Lung (tissue), 12 donors: ENCODE measurements around the gene TSPYL1. TPM values are rescaled to one million over a fixed set of nuclear protein-coding genes. Genes with fewer than 3 reads are reported as not detected.

ENCODE experiments used
- ATAC-seq: fragments of 200-7000 bp; cut with Tn5 transposase; one replicate; pipeline ENCODE4 v1.9.1; 2020; ENCODE audit warnings: moderate number of reproducible peaks; ENCODE audit not compliant: insufficient read depth, low FRiP score
- DNase-seq, 3 donors: peaks; one replicate each; pipeline ENCODE4 v3.0.0-alpha.2; 2013 to 2017
- H3K27ac ChIP-seq, 2 donors: one replicate each; pipeline ENCODE4 v1.5.1; 2013; ENCODE audit warnings: mild to moderate bottlenecking in 2 of 2, moderate library complexity in 2 of 2, control low read depth in 1 of 2, inconsistent platforms in 1 of 2, low read depth in 1 of 2, low read length in 1 of 2
- H3K27me3 ChIP-seq, 3 donors: one replicate each; pipeline ENCODE4 v1.5.1; 2013; ENCODE audit warnings: low read length in 2 of 3; ENCODE audit not compliant: control insufficient read depth in 3 of 3, insufficient read depth in 3 of 3
- H3K36me3 ChIP-seq, 4 donors: one replicate each; pipeline ENCODE4 v1.5.1; 2013; ENCODE audit warnings: low read length in 4 of 4, mild to moderate bottlenecking in 1 of 4, moderate library complexity in 1 of 4; ENCODE audit not compliant: control insufficient read depth in 4 of 4, insufficient read depth in 4 of 4
- H3K4me1 ChIP-seq, 5 donors: one replicate each; pipeline ENCODE4 v1.5.1; 2013; ENCODE audit warnings: low read length in 5 of 5, mild to moderate bottlenecking in 2 of 5, moderate library complexity in 1 of 5; ENCODE audit not compliant: control insufficient read depth in 5 of 5, insufficient read depth in 5 of 5
- H3K4me3 ChIP-seq: one replicate; pipeline ENCODE4 v1.5.1; 2013; ENCODE audit warnings: mild to moderate bottlenecking, control low read depth, moderate library complexity
- H3K9ac ChIP-seq, 2 donors: one replicate each; pipeline ENCODE4 v1.5.1; 2013; ENCODE audit warnings: low read length in 2 of 2, control low read depth in 1 of 2; ENCODE audit not compliant: insufficient read depth in 1 of 2
- H3K9me3 ChIP-seq, 4 donors: one replicate each; pipeline ENCODE4 v1.5.1; 2013; ENCODE audit warnings: low read length in 3 of 4, mild to moderate bottlenecking in 1 of 4, moderate library complexity in 1 of 4; ENCODE audit not compliant: control insufficient read depth in 4 of 4, insufficient read depth in 3 of 4
- WGBS, 2 donors: extraction: QIAGEN DNeasy Blood & Tissue Kit; methylation state at CpG; one replicate each; pipeline ENCODE4 v1.1.7; 2013; 5-methylcytosine and 5-hydroxymethylcytosine counted together
- polyA plus RNA-seq, 2 donors: library from polyadenylated mRNA; stranded (reverse); fragments of 200-250 nt; gene quantifications; one replicate each; pipeline ENCODE4 v1.2.1, GENCODE V29; 2013
- total RNA-seq, 2 donors: library from RNA; depleted of rRNA in 1 of 2; stranded (reverse); fragments of >200 nt in 1 of 2; gene quantifications; one replicate each; pipeline ENCODE4 v1.2.1, GENCODE V29; 2014 to 2021
- TF ChIP-seq, protein P1 (sequence below): IDR thresholded peaks from 2 replicates; pipeline ENCODE4 v1.5.1; 2012; ENCODE audit warnings: mild to moderate bottlenecking; ENCODE audit errors: control extremely low read depth, extremely low read depth
- donor health status: control.
- donor health status: control.
- donor health status: Bipolar disorder and iron deficiency.
- donor health status: healthy.
- donor health status: DM: yes; HTN: yes; CAD: no.

The TSPYL1 gene
- total and polyA plus RNA-seq, 4 donors = 16.3 to 68.8 (median 46.4) TPM

DNA sequence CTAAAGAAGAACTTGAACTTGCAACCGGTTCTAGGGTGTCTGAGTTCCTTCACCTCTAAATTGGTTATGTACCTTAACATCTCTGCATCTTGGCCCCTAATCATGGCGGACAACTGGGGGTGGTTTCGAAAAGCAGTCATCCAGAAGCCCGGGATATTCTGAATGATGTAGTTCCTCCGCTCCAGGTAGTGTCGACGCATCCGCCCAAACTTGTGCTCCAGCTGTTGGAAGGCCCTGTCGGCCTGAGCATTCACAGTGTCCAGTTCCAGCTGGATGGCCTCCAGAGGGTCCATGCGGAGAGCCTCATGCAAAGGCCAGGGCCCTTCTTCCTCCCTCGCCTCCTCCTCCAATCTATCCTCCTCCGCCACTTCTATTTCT is 887 bp downstream of the TSPYL1 start:
- H3K36me3 ChIP-seq = peaks cover 3 to 25% (median 7%) of the 10 kb centered on the region in 4 donors
- TF ChIP-seq, protein P1, sequence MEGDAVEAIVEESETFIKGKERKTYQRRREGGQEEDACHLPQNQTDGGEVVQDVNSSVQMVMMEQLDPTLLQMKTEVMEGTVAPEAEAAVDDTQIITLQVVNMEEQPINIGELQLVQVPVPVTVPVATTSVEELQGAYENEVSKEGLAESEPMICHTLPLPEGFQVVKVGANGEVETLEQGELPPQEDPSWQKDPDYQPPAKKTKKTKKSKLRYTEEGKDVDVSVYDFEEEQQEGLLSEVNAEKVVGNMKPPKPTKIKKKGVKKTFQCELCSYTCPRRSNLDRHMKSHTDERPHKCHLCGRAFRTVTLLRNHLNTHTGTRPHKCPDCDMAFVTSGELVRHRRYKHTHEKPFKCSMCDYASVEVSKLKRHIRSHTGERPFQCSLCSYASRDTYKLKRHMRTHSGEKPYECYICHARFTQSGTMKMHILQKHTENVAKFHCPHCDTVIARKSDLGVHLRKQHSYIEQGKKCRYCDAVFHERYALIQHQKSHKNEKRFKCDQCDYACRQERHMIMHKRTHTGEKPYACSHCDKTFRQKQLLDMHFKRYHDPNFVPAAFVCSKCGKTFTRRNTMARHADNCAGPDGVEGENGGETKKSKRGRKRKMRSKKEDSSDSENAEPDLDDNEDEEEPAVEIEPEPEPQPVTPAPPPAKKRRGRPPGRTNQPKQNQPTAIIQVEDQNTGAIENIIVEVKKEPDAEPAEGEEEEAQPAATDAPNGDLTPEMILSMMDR = no peak
- peak overlapping the region; percentile 87 to 100 for H3K9ac ChIP-seq
- DNase-seq = peak; percentile 75 to 87 (median 85)
- 9 to 22% methylated on average over 12 of the region's 12 CpGs for WGBS, 2 donors
- H3K9me3 ChIP-seq = no peaks in the 10 kb centered on the region
- ATAC-seq = peak; percentile 8
- no peaks in the 10 kb centered on the region for H3K27me3 ChIP-seq
- peak overlapping the region; percentile 96 to 100 for H3K27ac ChIP-seq
- peak overlapping the region; percentile 96 for H3K4me3 ChIP-seq
- peaks cover 5 to 40% (median 16%) of the 10 kb centered on the region in 5 donors for H3K4me1 ChIP-seq

DNA sequence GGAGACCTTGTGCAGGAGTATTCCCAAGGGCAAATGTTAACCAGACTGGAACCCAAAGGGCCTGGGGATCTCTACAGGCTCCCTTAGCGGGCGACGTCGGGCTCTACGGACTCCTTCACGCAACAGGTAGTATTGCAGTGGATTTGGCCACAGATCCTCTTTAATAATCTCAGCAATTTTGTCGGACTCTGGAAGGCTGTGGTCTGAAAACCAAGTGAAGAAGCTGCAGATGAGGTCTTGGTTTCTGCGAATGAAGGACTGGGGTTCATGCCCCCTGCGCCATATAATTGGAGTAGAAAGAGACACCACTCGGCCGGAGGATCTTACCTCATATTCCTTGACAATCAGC is 1.3 kb downstream of the TSPYL1 start:
- H3K36me3 ChIP-seq = peaks cover 3 to 27% (median 8%) of the 10 kb centered on the region in 4 donors
- H3K27ac ChIP-seq = peak overlapping the region; percentile 96 to 100
- no peaks in the 10 kb centered on the region for H3K27me3 ChIP-seq
- no peak for ATAC-seq
- peaks cover 5 to 40% (median 16%) of the 10 kb centered on the region in 5 donors for H3K4me1 ChIP-seq
- H3K9ac ChIP-seq = peak overlapping the region; percentile 87 to 100
- peak overlapping the region; percentile 96 for H3K4me3 ChIP-seq
- WGBS, 2 donors = 65 to 77% methylated on average over 11 of the region's 11 CpGs
- TF ChIP-seq, protein P1 = no peak
- no peaks in the 10 kb centered on the region for H3K9me3 ChIP-seq
- no peak for DNase-seq

DNA sequence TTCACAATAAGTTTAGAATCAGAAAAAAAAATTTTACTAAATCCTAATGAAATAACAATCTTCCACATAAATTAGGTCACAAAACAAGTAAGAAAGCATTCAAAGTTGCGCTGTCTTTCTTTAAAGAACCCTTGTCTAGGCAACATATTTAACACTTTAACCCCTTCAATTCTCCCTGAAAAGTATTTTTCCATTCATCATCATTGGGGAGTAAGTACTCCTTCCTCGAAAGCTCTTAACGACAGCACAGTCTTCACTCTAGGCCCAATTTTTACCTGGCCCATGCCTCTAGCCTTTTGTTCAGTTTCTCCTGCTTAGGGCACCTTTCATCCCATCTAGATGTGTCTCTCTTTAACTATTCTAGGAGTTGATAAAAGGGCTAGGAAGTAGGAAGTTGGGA is 2.6 kb downstream of the TSPYL1 start:
- DNase-seq (peak in 1 of 3 donors; percentile 35), ATAC-seq (no peak)
- Histone ChIP-seq H3K36me3 (peaks cover 3 to 29% (median 14%) of the 10 kb centered on the region in 4 donors), H3K27me3 (no peaks in the 10 kb centered on the region), H3K9me3 (no peaks in the 10 kb centered on the region), H3K9ac (peak overlapping the region; percentile 59 to 63), H3K4me1 (peaks cover 5 to 40% (median 16%) of the 10 kb centered on the region in 5 donors), H3K27ac (no peak overlapping the region), H3K4me3 (peak overlapping the region; percentile 41)
- TF ChIP-seq, protein P1 = no peak
- WGBS, 2 donors = 22 to 35% methylated on average over 3 of the region's 3 CpGs

DNA sequence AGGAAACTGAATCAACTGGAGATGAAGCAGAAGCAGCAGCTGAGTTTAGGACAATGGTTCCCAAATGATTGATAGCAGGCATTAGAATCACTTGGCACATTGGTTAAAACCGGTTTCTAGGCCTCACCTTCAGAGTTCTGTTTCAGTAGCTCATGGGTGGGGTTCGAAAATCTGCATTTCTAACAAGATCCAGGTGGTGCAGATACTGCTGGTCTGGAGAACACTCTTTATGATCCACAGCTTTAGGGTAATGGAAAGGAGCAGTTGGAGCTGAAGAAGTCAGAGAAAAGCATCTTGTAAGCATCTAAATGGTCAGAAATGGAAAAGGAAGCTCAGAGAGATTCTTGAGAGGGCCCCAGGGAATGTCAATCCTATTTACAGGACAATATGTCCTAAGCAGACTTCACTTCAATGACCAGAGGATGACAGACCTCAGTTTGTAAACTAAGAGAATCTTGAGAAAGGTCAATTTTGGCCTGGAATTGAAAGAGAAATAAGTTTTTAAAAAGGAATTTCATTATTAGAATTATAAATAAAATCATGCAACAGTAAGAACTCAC is 8.5 kb downstream of the TSPYL1 start:
- no peak overlapping the region for H3K4me3 ChIP-seq
- H3K27me3 ChIP-seq = no peaks in the 10 kb centered on the region
- no peak overlapping the region for H3K9ac ChIP-seq
- peaks cover 3 to 17% (median 8%) of the 10 kb centered on the region in 4 donors for H3K36me3 ChIP-seq
- TF ChIP-seq, protein P1 = no peak
- no peak overlapping the region for H3K27ac ChIP-seq
- ATAC-seq (no peak), DNase-seq (no peak)
- WGBS, 2 donors = 77 to 82% methylated on average over 2 of the region's 2 CpGs
- peaks cover 0 to 12% (median 5%) of the 10 kb centered on the region in 5 donors for H3K4me1 ChIP-seq
- H3K9me3 ChIP-seq = no peaks in the 10 kb centered on the region
